Uterus (tissue), 4 donors: ENCODE measurements around the gene EMID1. TPM values are rescaled to one million over a fixed set of nuclear protein-coding genes. Genes with fewer than 3 reads are reported as not detected.

Experiments used
- DNase-seq, 2 donors: peaks; one replicate each; pipeline ENCODE4 v3.0.0-alpha.2; 2019 to 2020
- H3K27ac ChIP-seq, 2 donors: fragments of 200-600 bp; sonication (generic); 1 replicate in 1 of 2; 2 replicates in 1 of 2; pipeline ENCODE4 v1.5.1; 2016 to 2018
- H3K27me3 ChIP-seq, 2 donors: fragments of 200-600 bp; sonication (generic); one replicate each; pipeline ENCODE4 v1.5.1; 2018 to 2019; ENCODE audit warnings: control low read depth in 1 of 2
- H3K36me3 ChIP-seq, 2 donors: fragments of 200-600 bp; sonication (generic); one replicate each; pipeline ENCODE4 v1.5.1; 2019; ENCODE audit warnings: control low read depth in 1 of 2
- H3K4me1 ChIP-seq, 2 donors: fragments of 200-600 bp; sonication (generic); one replicate each; pipeline ENCODE4 v1.5.1; 2018 to 2019; ENCODE audit warnings: control low read depth in 1 of 2
- H3K4me3 ChIP-seq, 2 donors: fragments of 200-600 bp; sonication (generic); 1 replicate in 1 of 2; 2 replicates in 1 of 2; pipeline ENCODE4 v1.5.1; 2018 to 2019; ENCODE audit warnings: mild to moderate bottlenecking in 1 of 2
- H3K9me3 ChIP-seq, 2 donors: fragments of 200-600 bp; sonication (generic); one replicate each; pipeline ENCODE4 v1.5.1; 2019; ENCODE audit warnings: control low read depth in 1 of 2
- CTCF ChIP-seq, 4 experiments: fragments of 200-600 bp in 2 of 4; fragments of 450-650 bp in 2 of 4; sonication (generic) in 2 of 4; IDR thresholded peaks; one replicate each; pipeline ENCODE4 v1.5.1; 2016 to 2019; ENCODE audit warnings: antibody characterized with exemption in 4 of 4, mild to moderate bottlenecking in 2 of 4, moderate library complexity in 1 of 4
- POLR2A ChIP-seq, 2 donors: fragments of 450-650 bp; IDR thresholded peaks; one replicate each; pipeline ENCODE4 v1.6.1; 2016; ENCODE audit warnings: antibody characterized with exemption in 2 of 2, mild to moderate bottlenecking in 1 of 2, moderate library complexity in 1 of 2
- intact Hi-C: fragments of 100-400 bp; cut with DNase I; formaldehyde crosslinking; loops from one replicate; pipeline ENCODE4 v1.15.1; 2023; ENCODE audit warnings: low total_unique reads
- total RNA-seq, 4 donors: library from RNA; depleted of rRNA in 3 of 4; stranded (reverse); fragments of >200 nt in 3 of 4; gene quantifications; one replicate each; pipeline versions ENCODE4 v1.1.0 to v1.2.4, GENCODE V29; 2014 to 2023
- donor health status: DM: yes; HTN: yes; CAD: no.

EMID1 gene
- total RNA-seq, 4 donors from 2014 or later: under 0.01 to 30.0 (median 10.2) TPM

GRCh38 chr22:29207243-29207550 lies 1.5 kb downstream of the EMID1 start:
- TF ChIP-seq CTCF (IDR thresholded peaks at IDR 0.05) (no peak), POLR2A (IDR thresholded peaks at IDR 0.05) (no peak)
- Histone ChIP-seq H3K27ac (no peak overlapping the region), H3K9me3 (no peaks in the 10 kb centered on the region), H3K4me3 (no peak overlapping the region), H3K4me1 (peaks cover 0 to 7% of the 10 kb centered on the region in 2 donors), H3K27me3 (no peaks in the 10 kb centered on the region), H3K36me3 (no peaks in the 10 kb centered on the region)
- intact Hi-C loops: no loop called here
- no peak for DNase-seq

GRCh38 chr22:29207562-29208501 lies 2.1 kb downstream of the EMID1 start:
- no peak overlapping the region for H3K27ac ChIP-seq
- peaks cover 0 to 5% of the 10 kb centered on the region in 2 donors for H3K4me1 ChIP-seq
- H3K9me3 ChIP-seq: no peaks in the 10 kb centered on the region

GRCh38 chr22:29208502-29208862 lies 2.8 kb downstream of the EMID1 start:
- no peak for DNase-seq
- Histone ChIP-seq H3K36me3 (no peaks in the 10 kb centered on the region), H3K27ac (no peak overlapping the region), H3K4me3 (no peak overlapping the region), H3K4me1 (peaks cover 0 to 5% of the 10 kb centered on the region in 2 donors), H3K9me3 (no peaks in the 10 kb centered on the region), H3K27me3 (no peaks in the 10 kb centered on the region)
- TF ChIP-seq CTCF (IDR thresholded peaks at IDR 0.05) (no peak), POLR2A (IDR thresholded peaks at IDR 0.05) (no peak)
- intact Hi-C loops: no loop called here

More at GRCh38 chr22:29207562-29208501, 2.1 kb downstream of the EMID1 start:
- H3K27me3 ChIP-seq: no peaks in the 10 kb centered on the region
- no peak for DNase-seq
- intact Hi-C loops: no loop called here
- TF ChIP-seq POLR2A (IDR thresholded peaks at IDR 0.05): no peak
- no peak for TF ChIP-seq CTCF (IDR thresholded peaks at IDR 0.05)
- H3K4me3 ChIP-seq: no peak overlapping the region
- no peaks in the 10 kb centered on the region for H3K36me3 ChIP-seq

GRCh38 chr22:29208879-29209623 lies 3.4 kb downstream of the EMID1 start:
- no peak for DNase-seq
- TF ChIP-seq CTCF (IDR thresholded peaks at IDR 0.05): no peak
- TF ChIP-seq POLR2A (IDR thresholded peaks at IDR 0.05): no peak
- H3K4me3 ChIP-seq: no peak overlapping the region
- no peaks in the 10 kb centered on the region for H3K9me3 ChIP-seq
- no peaks in the 10 kb centered on the region for H3K27me3 ChIP-seq
- peaks cover 0 to 5% of the 10 kb centered on the region in 2 donors for H3K4me1 ChIP-seq
- no peaks in the 10 kb centered on the region for H3K36me3 ChIP-seq
- no peak overlapping the region for H3K27ac ChIP-seq
- intact Hi-C loops: no loop called here

GRCh38 chr22:29209624-29209929 lies 3.9 kb downstream of the EMID1 start:
- Histone ChIP-seq H3K4me3 (no peak overlapping the region), H3K4me1 (peaks cover 0 to 5% of the 10 kb centered on the region in 2 donors), H3K27ac (no peak overlapping the region), H3K27me3 (no peaks in the 10 kb centered on the region), H3K36me3 (no peaks in the 10 kb centered on the region), H3K9me3 (no peaks in the 10 kb centered on the region)
- intact Hi-C loops: no loop called here
- TF ChIP-seq POLR2A (IDR thresholded peaks at IDR 0.05) (no peak), CTCF (IDR thresholded peaks at IDR 0.05) (no peak)
- no peak for DNase-seq
